IPS DF 6.9 (cell line): ENCODE results near the gene SHANK3.

Experiments used
- DNase-seq: peaks from one replicate; pipeline ENCODE4 v3.0.0-alpha.2; 2013; ENCODE audit warnings: low read depth, low spot score
- H3K27ac ChIP-seq: one replicate; pipeline ENCODE4 v1.5.1; 2013; ENCODE audit warnings: low read length, control low read depth
- H3K27me3 ChIP-seq: 2 replicates; pipeline ENCODE4 v1.6.1; 2013; ENCODE audit warnings: mild to moderate bottlenecking, low read length; ENCODE audit not compliant: control insufficient read depth, insufficient read depth
- H3K36me3 ChIP-seq: 2 replicates; pipeline ENCODE4 v1.6.1; 2013; ENCODE audit warnings: low read length; ENCODE audit not compliant: control insufficient read depth, insufficient read depth
- H3K4me1 ChIP-seq: 2 replicates; pipeline ENCODE4 v1.6.1; 2013; ENCODE audit warnings: low read length; ENCODE audit not compliant: control insufficient read depth, insufficient read depth
- H3K4me3 ChIP-seq: 2 replicates; pipeline ENCODE4 v1.5.1; 2013; ENCODE audit warnings: mild to moderate bottlenecking, low read length
- H3K9me3 ChIP-seq: 2 replicates; pipeline ENCODE4 v1.6.1; 2013; ENCODE audit warnings: low read length, inconsistent platforms; ENCODE audit not compliant: control insufficient read depth, insufficient read depth
- WGBS: extraction: QIAGEN DNeasy Blood & Tissue Kit; methylation state at CpG from one replicate; pipeline ENCODE4 v1.1.7; 2013; ENCODE audit warnings: mixed read lengths, missing lambda C conversion rate; ENCODE audit not compliant: insufficient read length, insufficient coverage; 5-methylcytosine and 5-hydroxymethylcytosine counted together

Gene SHANK3

DNA sequence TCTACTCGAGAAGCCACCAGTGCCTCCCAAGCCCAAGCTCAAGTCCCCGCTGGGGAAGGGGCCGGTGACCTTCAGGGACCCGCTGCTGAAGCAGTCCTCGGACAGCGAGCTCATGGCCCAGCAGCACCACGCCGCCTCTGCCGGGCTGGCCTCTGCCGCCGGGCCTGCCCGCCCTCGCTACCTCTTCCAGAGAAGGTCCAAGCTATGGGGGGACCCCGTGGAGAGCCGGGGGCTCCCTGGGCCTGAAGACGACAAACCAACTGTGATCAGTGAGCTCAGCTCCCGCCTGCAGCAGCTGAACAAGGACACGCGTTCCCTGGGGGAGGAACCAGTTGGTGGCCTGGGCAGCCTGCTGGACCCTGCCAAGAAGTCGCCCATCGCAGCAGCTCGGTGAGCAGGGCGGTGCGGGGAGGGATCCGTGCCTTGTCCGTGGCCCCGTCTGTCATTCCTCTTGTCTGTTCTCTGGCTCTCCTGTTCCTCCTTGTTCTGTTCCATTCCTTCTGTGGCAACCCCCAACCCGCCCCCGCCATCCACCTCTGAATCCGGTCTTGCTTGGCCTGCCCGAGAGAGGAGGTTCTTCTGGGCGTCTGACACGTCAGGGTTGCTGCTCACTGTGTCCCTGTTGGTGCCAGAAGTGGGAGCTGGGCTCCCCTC lies 49.6 kb downstream of the SHANK3 start:
- H3K9me3 ChIP-seq, result no peaks in the 10 kb centered on the region
- no peak overlapping the region for H3K27ac ChIP-seq
- no peak overlapping the region for H3K4me3 ChIP-seq
- no CpG with 5 or more reads among the region's 33 CpGs for WGBS
- no peak for DNase-seq
- no peaks in the 10 kb centered on the region for H3K4me1 ChIP-seq
- H3K27me3 ChIP-seq, result peaks cover 29% of the 10 kb centered on the region; the same call in 1 of the 2 replicates
- no peaks in the 10 kb centered on the region for H3K36me3 ChIP-seq
